Measurements from ENCODE around the gene MOBP.
A peak's percentile ranks its signal among the peaks of the same experiment; 100 is the strongest.

The MOBP gene

GRCh38 chr3:39501059-39501458, 33.6 kb downstream of the MOBP start:
- no peak for DNase-seq

GRCh38 chr3:39501968-39502837, 34.7 kb downstream of the MOBP start:
- DNase-seq, result peak in 1 of 2 experiments; percentile 39

- peak in 1 of 2 experiments; percentile 6 for DNase-seq
Observed at GRCh38 chr3:39502838-39503145, 35.3 kb downstream of the MOBP start.

GRCh38 chr3:39505866-39506742, 38.6 kb downstream of the MOBP start:
- no peak for DNase-seq

- no peak for DNase-seq
Observed at GRCh38 chr3:39506863-39507262, 39.4 kb downstream of the MOBP start.

- DNase-seq, result no peak
Observed at GRCh38 chr3:39513791-39514369, 46.4 kb downstream of the MOBP start.

- DNase-seq, result no peak
Observed at GRCh38 chr3:39515681-39516441, 48.4 kb downstream of the MOBP start.

- no peak for DNase-seq
Observed at GRCh38 chr3:39519103-39519502, 51.6 kb downstream of the MOBP start.

GRCh38 chr3:39519554-39520288, 52.2 kb downstream of the MOBP start:
- no peak for DNase-seq

- DNase-seq, result no peak
Observed at GRCh38 chr3:39521456-39521855, 54.0 kb downstream of the MOBP start.

- DNase-seq, result no peak
Observed at GRCh38 chr3:39524107-39524506, 56.6 kb downstream of the MOBP start.

GRCh38 chr3:39528844-39529243, 61.4 kb downstream of the MOBP start:
- DNase-seq, result no peak

GRCh38 chr3:39529577-39529976, 62.1 kb downstream of the MOBP start:
- no peak for DNase-seq

- DNase-seq, result no peak
Observed at GRCh38 chr3:39531066-39531465, 63.6 kb downstream of the MOBP start.

GRCh38 chr3:39531665-39532064, 64.2 kb downstream of the MOBP start:
- DNase-seq, result no peak

- DNase-seq, result no peak
Observed at GRCh38 chr3:39532777-39533176, 65.3 kb downstream of the MOBP start.

GRCh38 chr3:39533226-39533625, 65.7 kb downstream of the MOBP start:
- no peak for DNase-seq

GRCh38 chr3:39540162-39540921, 72.9 kb downstream of the MOBP start:
- DNase-seq, result no peak

GRCh38 chr3:39541442-39541841, 74.0 kb downstream of the MOBP start:
- no peak for DNase-seq

GRCh38 chr3:39541917-39542329, 74.4 kb downstream of the MOBP start:
- peak; percentile 5 to 63 for DNase-seq

- DNase-seq, result no peak
Observed at GRCh38 chr3:39542588-39542988, 75.1 kb downstream of the MOBP start.
